NT2/D1 (cell line): ENCODE data around the gene FAM25G.
"Not testable (repeated sequence)": the region's sequence is repeated elsewhere in the genome, so short reads cannot be mapped to it uniquely, and the experiment has no call there.

Experiments
- SUZ12 ChIP-seq: IDR thresholded peaks from 2 replicates; pipeline ENCODE4 v1.6.1; 2011; ENCODE audit not compliant: insufficient read length, insufficient read depth; ENCODE audit errors: extremely low read depth
- YY1 ChIP-seq: IDR thresholded peaks from 2 replicates; pipeline ENCODE4 v1.6.1; 2011; ENCODE audit not compliant: insufficient read length, insufficient read depth
- ZNF274 ChIP-seq: IDR thresholded peaks from 2 replicates; pipeline ENCODE4 v1.6.1; 2011; ENCODE audit warnings: mild to moderate bottlenecking, low read depth, low read length

GRCh38 chr10:47494226-47494625 lies 2.7 kb upstream of the FAM25G start:
- not testable (repeated sequence) for TF ChIP-seq ZNF274, YY1, SUZ12
